ENCODE measurements around the gene PTTG1. TPM values are rescaled to one million over a fixed set of nuclear protein-coding genes. Genes with fewer than 3 reads are reported as not detected.

Gene PTTG1
- polyA plus RNA-seq, 1 of the 3 experiments (the other 2 are of a cell fraction) = 279 TPM

DNA sequence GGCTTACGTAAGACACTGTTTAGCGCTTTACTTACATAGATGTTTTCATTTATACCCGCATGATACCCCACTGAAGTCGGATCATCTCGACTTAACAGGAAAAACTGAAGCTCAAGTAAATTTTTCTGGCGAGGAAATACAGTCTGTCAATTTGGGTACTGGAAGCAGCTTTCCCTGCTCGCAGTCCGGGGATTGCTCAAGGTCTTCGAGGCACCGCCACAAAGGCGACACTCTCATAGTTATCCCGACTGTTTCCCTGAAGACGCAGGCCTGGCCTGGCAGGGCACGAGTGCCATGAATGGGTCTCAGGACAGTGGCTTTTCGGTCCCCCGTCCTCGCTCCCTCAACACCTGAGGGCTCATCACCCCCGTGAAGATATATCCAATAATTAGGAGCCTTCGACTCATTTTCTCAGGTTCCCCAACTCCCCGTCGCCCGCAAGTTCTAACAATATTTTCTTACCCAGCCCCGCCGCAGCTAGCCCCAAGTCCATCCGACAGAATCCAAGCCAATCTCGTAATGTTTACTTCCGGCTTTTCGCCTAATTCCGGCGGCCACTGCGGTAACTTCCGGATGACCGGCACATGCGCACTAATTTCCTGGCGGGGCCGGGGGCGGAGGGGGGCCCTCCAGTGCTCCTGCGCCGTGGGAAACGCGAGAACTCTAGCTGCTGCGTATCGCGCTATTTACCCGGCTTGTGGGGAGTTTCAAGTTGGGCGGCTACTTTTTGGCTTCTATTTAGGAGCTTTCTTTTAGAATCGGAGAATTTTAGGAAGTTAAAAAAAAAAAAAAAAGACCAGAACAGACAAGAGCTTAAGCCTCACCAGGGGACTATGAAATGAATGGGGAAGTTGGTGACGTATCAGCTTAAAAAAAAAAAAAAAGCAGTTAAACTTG, 2.8 kb upstream of the PTTG1 start, which contains the start of gene SLU7:
TSS of gene SLU7 (minus strand) at position 521 of the 897 bp plus-strand sequence. CDS start 3,787 bp downstream, outside the sequence.
- peak within 1 kb of the TSS; percentile 72 for H3K4me2 ChIP-seq
- WGBS (ENCODE audit: low lambda C conversion rate) = 1% methylated on average over 48 of the region's 48 CpGs
- no peaks in the 10 kb centered on the region for H3K27me3 ChIP-seq (ENCODE audit: insufficient read depth)
- no peaks in the 10 kb centered on the region for H3K9me3 ChIP-seq
- H4K20me1 ChIP-seq (ENCODE audit: insufficient read depth) = no peaks in the 10 kb centered on the region
- H3F3A ChIP-seq (replicated peaks; ENCODE audit: insufficient read depth) = peaks cover 12% of the 10 kb centered on the region
- peaks cover 9 to 22% of the 10 kb centered on the region in 2 experiments for H3K36me3 ChIP-seq (replicated peaks in 1 of 2; ENCODE audit: control insufficient read depth in 1 of 2, insufficient read depth in 2 of 2, low read length in 1 of 2)
- DNase-seq = peak; percentile 89
- ChIA-PET CTCF (interaction anchor here (0.6 to 13.8 kb wide), 6 partner anchors 9 to 593 kb away, joined by 3 to 177 read pairs (median 4); no protein-coding TSS in a partner anchor), POLR2A (interaction anchor here (0.6 to 1.5 kb wide), 3 partner anchors 13 to 451 kb away, joined by 4 read pairs; no protein-coding TSS in a partner anchor)
- peak within 1 kb of the TSS; percentile 91 for H3K27ac ChIP-seq (ENCODE audit: low read depth in 2 of 2, low read length in 1 of 2)
- H3K9me2 ChIP-seq = no peaks in the 10 kb centered on the region
- H3K4me1 ChIP-seq (ENCODE audit: control insufficient read depth in 1 of 2, insufficient read depth in 2 of 2, low read depth in 1 of 2, low read length in 1 of 2) = peaks cover 1 to 25% of the 10 kb centered on the region in 2 experiments; a peak in 3 of 4 replicates
- H3K79me2 ChIP-seq (ENCODE audit: insufficient read depth) = peaks cover 62% of the 10 kb centered on the region
- H2AFZ ChIP-seq (ENCODE audit: low read depth) = peak within 1 kb of the TSS; percentile 81
- H3K9ac ChIP-seq = peak within 1 kb of the TSS; percentile 90
- H3K4me3 ChIP-seq (ENCODE audit: low read depth in 2 of 2, low read length in 1 of 2) = peak within 1 kb of the TSS; percentile 76 to 100
- TF ChIP-seq ELF1 (IDR thresholded peaks at IDR 0.05) (peak; percentile 91), GATA2 (CRISPR knock-in tag; IDR thresholded peaks at IDR 0.05) (no peak), YY1 (IDR thresholded peaks at IDR 0.05; ENCODE audit: low read depth) (no peak), MEF2A (IDR thresholded peaks at IDR 0.05; ENCODE audit: borderline replicate concordance, low read depth) (no peak), FOXJ3 (CRISPR knock-in tag; IDR thresholded peaks at IDR 0.05) (0 out of 2 replicates have a peak, but pooled peaks have one; percentile 8), RXRA (IDR thresholded peaks at IDR 0.05; ENCODE audit: borderline replicate concordance, low read depth) (no peak), RFX5 (IDR thresholded peaks at IDR 0.05; ENCODE audit: low read length) (no peak), FOXM1 (IDR thresholded peaks at IDR 0.05; ENCODE audit: low read depth) (no peak), TAF1 (IDR thresholded peaks at IDR 0.05; ENCODE audit: borderline replicate concordance, low read depth, low read length) (peak; percentile 88), TEAD4 (IDR thresholded peaks at IDR 0.05; ENCODE audit: borderline replicate concordance, insufficient read depth) (no peak), RAD21 (IDR thresholded peaks at IDR 0.05; ENCODE audit: low read length) (no peak), EP300 (IDR thresholded peaks at IDR 0.05; ENCODE audit: borderline replicate concordance in 1 of 2, low read depth in 1 of 2, low read length in 1 of 2) (no peak), GABPA (IDR thresholded peaks at IDR 0.05; ENCODE audit: low read depth) (peak; percentile 90), TCF12 (IDR thresholded peaks at IDR 0.05) (no peak), EZH2phosphoT487 (IDR thresholded peaks at IDR 0.05; ENCODE audit: borderline replicate concordance, low read depth) (no peak), JUND (IDR thresholded peaks at IDR 0.05) (no peak), SMC3 (IDR thresholded peaks at IDR 0.05; ENCODE audit: low read depth, low read length) (no peak), POLR2AphosphoS5 (IDR thresholded peaks at IDR 0.05; ENCODE audit: low read depth, low read length) (peak; percentile 79), MXI1 (IDR thresholded peaks at IDR 0.05; ENCODE audit: low read depth, low read length) (peak; percentile 86), NFIC (IDR thresholded peaks at IDR 0.05; ENCODE audit: borderline replicate concordance) (peak; percentile 7; the same call in 1 of the 2 replicates), RCOR1 (IDR thresholded peaks at IDR 0.05; ENCODE audit: low read length) (no peak; the same call in 1 of the 2 replicates)
- TF ChIP-seq, protein P1, sequence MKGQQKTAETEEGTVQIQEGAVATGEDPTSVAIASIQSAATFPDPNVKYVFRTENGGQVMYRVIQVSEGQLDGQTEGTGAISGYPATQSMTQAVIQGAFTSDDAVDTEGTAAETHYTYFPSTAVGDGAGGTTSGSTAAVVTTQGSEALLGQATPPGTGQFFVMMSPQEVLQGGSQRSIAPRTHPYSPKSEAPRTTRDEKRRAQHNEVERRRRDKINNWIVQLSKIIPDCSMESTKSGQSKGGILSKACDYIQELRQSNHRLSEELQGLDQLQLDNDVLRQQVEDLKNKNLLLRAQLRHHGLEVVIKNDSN (IDR thresholded peaks at IDR 0.05; ENCODE audit: borderline replicate concordance, low read depth) = no peak
- TF ChIP-seq, protein P2, sequence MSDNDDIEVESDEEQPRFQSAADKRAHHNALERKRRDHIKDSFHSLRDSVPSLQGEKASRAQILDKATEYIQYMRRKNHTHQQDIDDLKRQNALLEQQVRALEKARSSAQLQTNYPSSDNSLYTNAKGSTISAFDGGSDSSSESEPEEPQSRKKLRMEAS (IDR thresholded peaks at IDR 0.05; ENCODE audit: low read depth) = peak; percentile 46; the same call in 1 of the 2 replicates
- TF ChIP-seq, protein P3, sequence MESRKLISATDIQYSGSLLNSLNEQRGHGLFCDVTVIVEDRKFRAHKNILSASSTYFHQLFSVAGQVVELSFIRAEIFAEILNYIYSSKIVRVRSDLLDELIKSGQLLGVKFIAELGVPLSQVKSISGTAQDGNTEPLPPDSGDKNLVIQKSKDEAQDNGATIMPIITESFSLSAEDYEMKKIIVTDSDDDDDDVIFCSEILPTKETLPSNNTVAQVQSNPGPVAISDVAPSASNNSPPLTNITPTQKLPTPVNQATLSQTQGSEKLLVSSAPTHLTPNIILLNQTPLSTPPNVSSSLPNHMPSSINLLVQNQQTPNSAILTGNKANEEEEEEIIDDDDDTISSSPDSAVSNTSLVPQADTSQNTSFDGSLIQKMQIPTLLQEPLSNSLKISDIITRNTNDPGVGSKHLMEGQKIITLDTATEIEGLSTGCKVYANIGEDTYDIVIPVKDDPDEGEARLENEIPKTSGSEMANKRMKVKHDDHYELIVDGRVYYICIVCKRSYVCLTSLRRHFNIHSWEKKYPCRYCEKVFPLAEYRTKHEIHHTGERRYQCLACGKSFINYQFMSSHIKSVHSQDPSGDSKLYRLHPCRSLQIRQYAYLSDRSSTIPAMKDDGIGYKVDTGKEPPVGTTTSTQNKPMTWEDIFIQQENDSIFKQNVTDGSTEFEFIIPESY (IDR thresholded peaks at IDR 0.05; ENCODE audit: borderline replicate concordance, low read depth) = peak; percentile 96
- TF ChIP-seq, protein P4, sequence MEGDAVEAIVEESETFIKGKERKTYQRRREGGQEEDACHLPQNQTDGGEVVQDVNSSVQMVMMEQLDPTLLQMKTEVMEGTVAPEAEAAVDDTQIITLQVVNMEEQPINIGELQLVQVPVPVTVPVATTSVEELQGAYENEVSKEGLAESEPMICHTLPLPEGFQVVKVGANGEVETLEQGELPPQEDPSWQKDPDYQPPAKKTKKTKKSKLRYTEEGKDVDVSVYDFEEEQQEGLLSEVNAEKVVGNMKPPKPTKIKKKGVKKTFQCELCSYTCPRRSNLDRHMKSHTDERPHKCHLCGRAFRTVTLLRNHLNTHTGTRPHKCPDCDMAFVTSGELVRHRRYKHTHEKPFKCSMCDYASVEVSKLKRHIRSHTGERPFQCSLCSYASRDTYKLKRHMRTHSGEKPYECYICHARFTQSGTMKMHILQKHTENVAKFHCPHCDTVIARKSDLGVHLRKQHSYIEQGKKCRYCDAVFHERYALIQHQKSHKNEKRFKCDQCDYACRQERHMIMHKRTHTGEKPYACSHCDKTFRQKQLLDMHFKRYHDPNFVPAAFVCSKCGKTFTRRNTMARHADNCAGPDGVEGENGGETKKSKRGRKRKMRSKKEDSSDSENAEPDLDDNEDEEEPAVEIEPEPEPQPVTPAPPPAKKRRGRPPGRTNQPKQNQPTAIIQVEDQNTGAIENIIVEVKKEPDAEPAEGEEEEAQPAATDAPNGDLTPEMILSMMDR (IDR thresholded peaks at IDR 0.05) = no peak
- TF ChIP-seq, protein P5, sequence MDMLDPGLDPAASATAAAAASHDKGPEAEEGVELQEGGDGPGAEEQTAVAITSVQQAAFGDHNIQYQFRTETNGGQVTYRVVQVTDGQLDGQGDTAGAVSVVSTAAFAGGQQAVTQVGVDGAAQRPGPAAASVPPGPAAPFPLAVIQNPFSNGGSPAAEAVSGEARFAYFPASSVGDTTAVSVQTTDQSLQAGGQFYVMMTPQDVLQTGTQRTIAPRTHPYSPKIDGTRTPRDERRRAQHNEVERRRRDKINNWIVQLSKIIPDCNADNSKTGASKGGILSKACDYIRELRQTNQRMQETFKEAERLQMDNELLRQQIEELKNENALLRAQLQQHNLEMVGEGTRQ (IDR thresholded peaks at IDR 0.05; ENCODE audit: borderline replicate concordance, low read depth, low read length) = no peak
- TF ChIP-seq, protein P6, sequence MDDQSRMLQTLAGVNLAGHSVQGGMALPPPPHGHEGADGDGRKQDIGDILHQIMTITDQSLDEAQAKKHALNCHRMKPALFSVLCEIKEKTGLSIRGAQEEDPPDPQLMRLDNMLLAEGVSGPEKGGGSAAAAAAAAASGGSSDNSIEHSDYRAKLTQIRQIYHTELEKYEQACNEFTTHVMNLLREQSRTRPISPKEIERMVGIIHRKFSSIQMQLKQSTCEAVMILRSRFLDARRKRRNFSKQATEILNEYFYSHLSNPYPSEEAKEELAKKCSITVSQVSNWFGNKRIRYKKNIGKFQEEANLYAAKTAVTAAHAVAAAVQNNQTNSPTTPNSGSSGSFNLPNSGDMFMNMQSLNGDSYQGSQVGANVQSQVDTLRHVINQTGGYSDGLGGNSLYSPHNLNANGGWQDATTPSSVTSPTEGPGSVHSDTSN (IDR thresholded peaks at IDR 0.05) = no peak

All from SK-N-SH (cell line).